ENCODE measurements around the gene GABRB3. TPM values are rescaled to one million over a fixed set of nuclear protein-coding genes. Genes with fewer than 3 reads are reported as not detected.

The GABRB3 gene
- total RNA-seq, 2 donors from 2014 or later, result not detected

GRCh38 chr15:26580943-26581342 lies 191.9 kb downstream of the GABRB3 start:
- Mint-ChIP-seq H3K4me3 (no peak overlapping the region), H3K27ac (no peak overlapping the region)
- ATAC-seq, result no peak

DNA sequence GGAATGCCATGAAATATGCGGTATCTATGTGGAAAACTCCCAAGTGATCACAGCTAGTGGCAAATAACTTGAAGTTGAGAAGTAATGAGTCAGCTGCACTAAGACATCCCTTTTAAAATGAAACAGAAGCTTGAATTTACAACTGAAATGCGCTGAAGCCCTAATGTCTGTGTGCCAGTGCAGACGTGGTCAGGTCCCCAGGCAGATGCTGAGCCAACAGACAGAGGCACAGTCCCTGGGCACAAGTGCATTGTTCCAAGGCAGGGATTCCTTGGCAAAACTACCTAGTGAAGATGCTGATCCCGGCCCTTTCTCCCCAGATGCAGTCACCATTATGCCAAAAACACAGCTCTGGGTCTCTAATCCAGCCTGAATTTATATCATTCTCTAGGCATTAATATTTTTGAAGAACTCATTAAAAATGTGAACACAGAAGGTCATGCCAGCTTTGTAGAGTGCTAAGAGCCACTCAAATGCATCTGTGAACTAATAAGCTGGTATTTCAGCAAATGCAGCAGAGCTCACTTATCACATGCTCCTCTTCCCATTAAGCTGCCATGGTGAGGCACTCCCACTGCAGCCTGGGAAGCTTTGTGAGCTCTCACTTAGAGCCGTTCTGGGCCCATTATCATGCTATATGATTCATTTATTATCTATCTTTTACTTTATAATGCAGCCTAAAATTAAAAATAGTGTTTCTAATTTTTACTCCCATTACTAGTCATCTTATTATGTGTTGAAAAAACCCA lies 200.1 kb downstream of the GABRB3 start:
- no peaks in the 10 kb centered on the region for H3K4me1 Mint-ChIP-seq
- H3K27ac Mint-ChIP-seq, result no peak overlapping the region
- no peak for ATAC-seq
- H3K27me3 Mint-ChIP-seq, result no peaks in the 10 kb centered on the region
- no peak overlapping the region for H3K4me3 Mint-ChIP-seq
- H3K36me3 Mint-ChIP-seq (ENCODE audit: low read depth), result no peaks in the 10 kb centered on the region
- no peaks in the 10 kb centered on the region for H3K9me3 ChIP-seq (ENCODE audit: control insufficient read depth, low read length, poor library complexity, severe bottlenecking)
- DNase-seq, result no peak

More at GRCh38 chr15:26580943-26581342, 191.9 kb downstream of the GABRB3 start:
- Mint-ChIP-seq H3K36me3 (ENCODE audit: low read depth) (no peaks in the 10 kb centered on the region), H3K4me1 (no peaks in the 10 kb centered on the region), H3K27me3 (no peaks in the 10 kb centered on the region)
- H3K9me3 ChIP-seq (ENCODE audit: control insufficient read depth, low read length, poor library complexity, severe bottlenecking), result peaks cover 4% of the 10 kb centered on the region
- DNase-seq, result no peak

DNA sequence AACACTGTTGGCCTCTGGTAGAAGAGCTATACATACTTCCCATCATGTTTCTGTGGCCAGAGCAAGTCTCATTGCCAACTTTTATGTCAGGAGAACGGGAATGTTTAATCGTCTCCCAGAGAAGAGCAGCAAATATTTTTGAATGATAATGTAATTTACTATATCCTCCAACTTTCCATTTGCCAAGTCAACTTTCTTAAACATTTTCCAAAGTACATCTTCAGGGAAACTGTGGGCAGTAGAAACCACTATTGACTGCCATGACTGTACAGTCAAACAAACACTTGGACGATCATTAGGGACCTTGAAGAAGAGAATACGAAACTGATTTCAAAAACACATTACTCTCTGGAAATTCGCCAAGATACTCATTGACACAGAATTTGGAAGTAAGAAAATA lies 201.5 kb downstream of the GABRB3 start:
- Mint-ChIP-seq H3K4me3 (no peak overlapping the region), H3K4me1 (no peaks in the 10 kb centered on the region), H3K36me3 (ENCODE audit: low read depth) (no peaks in the 10 kb centered on the region), H3K27ac (no peak overlapping the region), H3K27me3 (no peaks in the 10 kb centered on the region)
- no peak for ATAC-seq
- no peaks in the 10 kb centered on the region for H3K9me3 ChIP-seq (ENCODE audit: control insufficient read depth, low read length, poor library complexity, severe bottlenecking)
- no peak for DNase-seq

- no peaks in the 10 kb centered on the region for H3K4me1 Mint-ChIP-seq
- no peak for DNase-seq
- H3K9me3 ChIP-seq (ENCODE audit: control insufficient read depth, low read length, poor library complexity, severe bottlenecking), result no peaks in the 10 kb centered on the region
- no peak overlapping the region for H3K4me3 Mint-ChIP-seq
- no peak overlapping the region for H3K27ac Mint-ChIP-seq
- no peaks in the 10 kb centered on the region for H3K27me3 Mint-ChIP-seq
- H3K36me3 Mint-ChIP-seq (ENCODE audit: low read depth), result no peaks in the 10 kb centered on the region
- ATAC-seq, result no peak
Observed at GRCh38 chr15:26565542-26565941, 207.3 kb downstream of the GABRB3 start.

GRCh38 chr15:26564361-26564760 lies 208.5 kb downstream of the GABRB3 start:
- Mint-ChIP-seq H3K27ac (no peak overlapping the region), H3K4me1 (no peaks in the 10 kb centered on the region), H3K36me3 (ENCODE audit: low read depth) (no peaks in the 10 kb centered on the region), H3K27me3 (no peaks in the 10 kb centered on the region), H3K4me3 (no peak overlapping the region)
- DNase-seq (no peak), ATAC-seq (no peak)
- no peaks in the 10 kb centered on the region for H3K9me3 ChIP-seq (ENCODE audit: control insufficient read depth, low read length, poor library complexity, severe bottlenecking)

- DNase-seq, result no peak
- Mint-ChIP-seq H3K4me1 (no peaks in the 10 kb centered on the region), H3K27ac (no peak overlapping the region), H3K36me3 (ENCODE audit: low read depth) (no peaks in the 10 kb centered on the region), H3K4me3 (no peak overlapping the region), H3K27me3 (no peaks in the 10 kb centered on the region)
- ATAC-seq, result no peak
- no peaks in the 10 kb centered on the region for H3K9me3 ChIP-seq (ENCODE audit: control insufficient read depth, low read length, poor library complexity, severe bottlenecking)
Observed at GRCh38 chr15:26562336-26562735, 210.5 kb downstream of the GABRB3 start.

DNA sequence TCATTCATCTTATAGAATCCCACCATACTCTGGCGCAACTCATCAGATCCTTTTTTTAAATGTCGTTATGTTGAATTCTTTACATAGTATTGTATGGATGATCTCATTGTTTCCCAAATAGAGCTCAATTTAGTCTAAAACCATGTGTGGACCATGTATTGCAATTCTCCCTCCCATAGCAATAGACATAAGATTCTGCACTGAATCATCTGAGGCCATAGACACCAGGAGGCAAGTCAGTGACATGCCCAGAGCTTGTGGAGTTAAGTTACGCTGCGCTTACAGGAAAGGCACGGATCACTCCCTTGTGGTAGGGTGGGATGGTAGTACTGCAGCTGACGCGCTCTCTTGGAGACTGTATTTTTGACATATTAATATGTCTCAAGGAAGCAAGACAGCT lies 211.0 kb downstream of the GABRB3 start:
- H3K4me3 Mint-ChIP-seq, result no peak overlapping the region
- no peak overlapping the region for H3K27ac Mint-ChIP-seq
- no peaks in the 10 kb centered on the region for H3K27me3 Mint-ChIP-seq
- H3K36me3 Mint-ChIP-seq (ENCODE audit: low read depth), result no peaks in the 10 kb centered on the region
- H3K4me1 Mint-ChIP-seq, result no peaks in the 10 kb centered on the region
- no peak for DNase-seq
- H3K9me3 ChIP-seq (ENCODE audit: control insufficient read depth, low read length, poor library complexity, severe bottlenecking), result no peaks in the 10 kb centered on the region
- ATAC-seq, result no peak

- Mint-ChIP-seq H3K27ac (no peak overlapping the region), H3K4me1 (no peaks in the 10 kb centered on the region), H3K36me3 (ENCODE audit: low read depth) (no peaks in the 10 kb centered on the region), H3K4me3 (no peak overlapping the region), H3K27me3 (no peaks in the 10 kb centered on the region)
- DNase-seq, result no peak
- H3K9me3 ChIP-seq (ENCODE audit: control insufficient read depth, low read length, poor library complexity, severe bottlenecking), result no peaks in the 10 kb centered on the region
- ATAC-seq, result no peak
Observed at GRCh38 chr15:26561130-26561529, 211.7 kb downstream of the GABRB3 start.

DNA sequence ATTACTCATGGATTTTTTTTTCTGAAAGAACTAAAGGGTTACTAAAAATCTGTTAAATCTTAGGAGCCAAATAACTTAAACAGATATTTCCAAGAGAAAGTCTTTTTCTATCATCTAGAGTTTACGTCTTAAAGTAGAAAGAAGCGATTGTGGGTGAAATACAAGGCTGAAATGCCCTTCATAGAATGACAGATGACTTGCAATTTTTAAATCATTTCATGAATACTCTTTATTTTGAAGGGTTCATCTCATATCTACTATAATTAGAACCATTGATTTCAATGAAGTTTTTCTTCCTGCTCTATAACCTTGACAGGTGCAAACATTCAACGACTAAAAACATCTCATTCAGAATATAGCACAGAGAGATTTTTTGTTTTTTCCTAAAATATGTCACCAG lies 217.0 kb downstream of the GABRB3 start:
- H3K9me3 ChIP-seq (ENCODE audit: control insufficient read depth, low read length, poor library complexity, severe bottlenecking), result no peaks in the 10 kb centered on the region
- DNase-seq (no peak), ATAC-seq (no peak)
- no peaks in the 10 kb centered on the region for H3K4me1 Mint-ChIP-seq
- no peak overlapping the region for H3K4me3 Mint-ChIP-seq
- H3K27ac Mint-ChIP-seq, result no peak overlapping the region
- H3K36me3 Mint-ChIP-seq (ENCODE audit: low read depth), result no peaks in the 10 kb centered on the region
- H3K27me3 Mint-ChIP-seq, result no peaks in the 10 kb centered on the region

- no peaks in the 10 kb centered on the region for H3K9me3 ChIP-seq (ENCODE audit: control insufficient read depth, low read length, poor library complexity, severe bottlenecking)
- Mint-ChIP-seq H3K27ac (no peak overlapping the region), H3K27me3 (no peaks in the 10 kb centered on the region), H3K4me1 (no peaks in the 10 kb centered on the region), H3K4me3 (no peak overlapping the region), H3K36me3 (ENCODE audit: low read depth) (no peaks in the 10 kb centered on the region)
- DNase-seq, result no peak
- ATAC-seq, result no peak
Observed at GRCh38 chr15:26551473-26551872, 221.4 kb downstream of the GABRB3 start.

DNA sequence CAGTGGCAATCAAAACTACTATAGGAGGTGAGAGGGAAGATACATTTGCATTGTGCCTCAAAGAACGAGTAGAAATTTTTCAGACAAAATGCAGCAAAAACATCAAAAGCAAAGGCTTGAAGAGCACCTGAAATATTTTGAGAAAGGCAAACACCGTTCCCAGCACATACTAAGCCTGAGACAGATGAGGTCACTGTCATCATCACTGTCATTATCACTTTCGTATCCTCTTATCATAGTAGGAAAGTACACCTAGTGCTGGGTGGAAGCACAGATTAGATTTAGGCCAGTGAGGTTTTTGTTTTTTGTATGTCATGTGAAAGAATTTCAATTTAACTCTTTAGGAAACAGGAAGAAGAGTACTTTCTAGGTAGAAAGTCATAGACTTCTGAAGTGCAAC lies 222.0 kb downstream of the GABRB3 start:
- no peaks in the 10 kb centered on the region for H3K9me3 ChIP-seq (ENCODE audit: control insufficient read depth, low read length, poor library complexity, severe bottlenecking)
- H3K27ac Mint-ChIP-seq, result no peak overlapping the region
- no peaks in the 10 kb centered on the region for H3K27me3 Mint-ChIP-seq
- no peak for ATAC-seq
- H3K4me1 Mint-ChIP-seq, result no peaks in the 10 kb centered on the region
- H3K4me3 Mint-ChIP-seq, result no peak overlapping the region
- H3K36me3 Mint-ChIP-seq (ENCODE audit: low read depth), result no peaks in the 10 kb centered on the region
- DNase-seq, result no peak

- Mint-ChIP-seq H3K36me3 (ENCODE audit: low read depth) (no peaks in the 10 kb centered on the region), H3K4me3 (no peak overlapping the region), H3K27ac (no peak overlapping the region), H3K4me1 (no peaks in the 10 kb centered on the region), H3K27me3 (no peaks in the 10 kb centered on the region)
- H3K9me3 ChIP-seq (ENCODE audit: control insufficient read depth, low read length, poor library complexity, severe bottlenecking), result no peaks in the 10 kb centered on the region
- DNase-seq (no peak), ATAC-seq (no peak)
Observed at GRCh38 chr15:26537663-26538062, 235.2 kb downstream of the GABRB3 start.

DNA sequence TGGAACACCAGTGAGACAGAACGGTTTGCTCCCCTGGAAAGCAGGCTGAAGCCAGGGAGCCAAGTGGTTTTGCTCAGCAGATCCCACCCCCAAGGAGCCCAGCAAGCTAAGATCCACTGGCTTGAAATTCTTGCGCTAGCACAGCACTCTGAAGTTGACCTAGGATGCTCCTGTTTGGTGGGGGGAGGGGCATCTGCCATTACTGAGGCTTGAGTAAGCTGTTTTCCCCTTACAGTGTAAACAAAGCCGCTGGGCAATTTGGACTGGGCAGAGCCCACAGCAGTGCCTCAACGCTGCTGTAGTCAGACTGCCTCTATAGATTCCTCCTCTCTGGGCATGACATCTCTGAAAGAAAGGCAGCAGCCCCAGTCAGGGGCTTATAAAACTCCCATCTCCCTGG lies 241.4 kb downstream of the GABRB3 start:
- H3K9me3 ChIP-seq (ENCODE audit: control insufficient read depth, low read length, poor library complexity, severe bottlenecking), result no peaks in the 10 kb centered on the region
- ATAC-seq, result no peak
- Mint-ChIP-seq H3K27me3 (no peaks in the 10 kb centered on the region), H3K27ac (no peak overlapping the region), H3K4me3 (no peak overlapping the region), H3K36me3 (ENCODE audit: low read depth) (no peaks in the 10 kb centered on the region), H3K4me1 (no peaks in the 10 kb centered on the region)
- DNase-seq, result no peak

DNA sequence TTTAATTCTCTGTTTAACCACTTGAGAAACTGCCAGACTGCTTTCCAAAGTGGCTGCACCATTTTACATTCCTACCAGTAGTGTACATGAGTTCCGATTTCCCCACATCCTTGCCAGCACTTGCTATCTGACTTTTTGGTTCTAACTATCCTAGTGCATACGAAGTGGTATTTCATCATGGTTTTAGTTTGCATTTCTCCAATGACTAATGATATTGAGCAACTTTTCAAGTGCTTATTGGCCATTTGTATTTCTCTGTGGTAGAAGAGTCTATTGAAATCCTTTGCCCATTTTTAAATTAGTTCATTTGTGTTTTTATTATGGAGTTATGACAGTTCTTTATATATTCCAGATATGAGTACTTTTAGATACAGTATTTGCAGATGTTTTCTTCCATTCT lies 247.8 kb downstream of the GABRB3 start:
- no peak for ATAC-seq
- Mint-ChIP-seq H3K4me3 (no peak overlapping the region), H3K36me3 (ENCODE audit: low read depth) (no peaks in the 10 kb centered on the region), H3K27me3 (no peaks in the 10 kb centered on the region), H3K4me1 (no peaks in the 10 kb centered on the region), H3K27ac (no peak overlapping the region)
- DNase-seq, result no peak
- H3K9me3 ChIP-seq (ENCODE audit: control insufficient read depth, low read length, poor library complexity, severe bottlenecking), result no peaks in the 10 kb centered on the region

Measured in T-helper 17 cell (primary cell).